Endothelial cell of umbilical vein (primary cell): ENCODE results near the gene MAP2K7. TPM values are rescaled to one million over a fixed set of nuclear protein-coding genes. Genes with fewer than 3 reads are reported as not detected.

Experiments
- BruUV-seq: library from RNA; stranded (reverse); fragments of 400-500 nt; replicated peaks from 2 replicates; lab custom pipeline; 2021; lab: Mats Ljungman, UMichigan
- CTCF ChIA-PET: fragments of 300-600, 350-600 bp; sonication (Branson Sonifier 250); formaldehyde crosslinking; loops from one replicate; lab custom pipeline; 2021; ENCODE audit warnings: antibody characterized with exemption, inconsistent platforms; lab: Charles Lee
- POLR2A ChIA-PET: fragments of 300-600, 350-600 bp; sonication (Branson Sonifier 250); formaldehyde crosslinking; loops from one replicate; lab custom pipeline; 2021; ENCODE audit warnings: antibody characterized with exemption, inconsistent platforms; lab: Charles Lee
- DNase-seq: peaks from one replicate; pipeline ENCODE4 v3.0.0-alpha.2; 2011; ENCODE audit warnings: low read depth, low spot score
- FAIRE-seq: peaks from 2 replicates; lab custom pipeline; 2011; peaks lifted over from hg19 to GRCh38; lab: Jason Lieb, UNC
- H2AFZ ChIP-seq: 2 replicates; pipeline ENCODE4 v1.6.0; 2012; ENCODE audit warnings: low read depth, low read length, control low read depth, inconsistent platforms
- H3K27ac ChIP-seq: 2 replicates; pipeline ENCODE4 v1.5.1; 2011; ENCODE audit warnings: low read depth, mild to moderate bottlenecking, control low read depth, low read length, moderate library complexity; ENCODE audit not compliant: insufficient read depth
- H3K27me3 ChIP-seq, 2 experiments: 2 replicates each; pipeline versions ENCODE4 v1.6.0 to v1.6.1; 2011; ENCODE audit warnings: low read length in 2 of 2, mixed read lengths in 1 of 2; ENCODE audit not compliant: control insufficient read depth in 2 of 2, insufficient read depth in 2 of 2
- H3K36me3 ChIP-seq, 2 experiments: 2 replicates in 1 of 2; 3 replicates in 1 of 2; pipeline ENCODE4 v1.5.1; 2011; ENCODE audit warnings: low read length in 2 of 2, mild to moderate bottlenecking in 1 of 2, moderate library complexity in 1 of 2; ENCODE audit not compliant: control insufficient read depth in 2 of 2, insufficient read depth in 2 of 2; ENCODE audit errors: extremely low read depth in 1 of 2
- H3K4me1 ChIP-seq: 3 replicates; pipeline ENCODE4 v1.5.1; 2011; ENCODE audit warnings: mild to moderate bottlenecking, low read length; ENCODE audit not compliant: control insufficient read depth, insufficient read depth; ENCODE audit errors: extremely low read depth
- H3K4me2 ChIP-seq: 2 replicates; pipeline ENCODE4 v1.6.1; 2011; ENCODE audit warnings: low read length, control low read depth, mixed read lengths; ENCODE audit not compliant: insufficient read depth
- H3K4me3 ChIP-seq, 3 experiments: fragments of 200-600 bp in 1 of 3; sonication (generic), shearing (Covaris generic) in 1 of 3; replicated peaks in 1 of 3; 2 replicates each; pipeline ENCODE4 v1.5.1; 2011 to 2016; ENCODE audit warnings: control low read depth in 3 of 3, low read length in 3 of 3, mild to moderate bottlenecking in 2 of 3, inconsistent platforms in 1 of 3, low read depth in 1 of 3, moderate library complexity in 1 of 3; ENCODE audit not compliant: insufficient read depth in 1 of 3
- H3K79me2 ChIP-seq: 2 replicates; pipeline ENCODE4 v1.6.0; 2012; ENCODE audit warnings: low read length, inconsistent platforms; ENCODE audit not compliant: control insufficient read depth, insufficient read depth
- H3K9ac ChIP-seq: replicated peaks from 2 replicates; pipeline ENCODE3; 2011; ENCODE audit warnings: low read length, control low read depth; ENCODE audit not compliant: insufficient read depth; ENCODE audit errors: extremely low read depth
- H3K9me1 ChIP-seq: replicated peaks from 3 replicates; pipeline ENCODE4 v1.6.0; 2011; ENCODE audit warnings: mild to moderate bottlenecking, low read length; ENCODE audit not compliant: control insufficient read depth, insufficient read depth; ENCODE audit errors: extremely low read depth
- H3K9me3 ChIP-seq: replicated peaks from 2 replicates; pipeline ENCODE4 v1.5.1; 2012; ENCODE audit warnings: low read length, inconsistent platforms; ENCODE audit not compliant: control insufficient read depth, insufficient read depth
- H4K20me1 ChIP-seq: replicated peaks from 2 replicates; pipeline ENCODE3; 2011; ENCODE audit warnings: mild to moderate bottlenecking, low read length; ENCODE audit not compliant: control insufficient read depth, insufficient read depth; ENCODE audit errors: extremely low read depth
- CTCF ChIP-seq, 2 donors: IDR thresholded peaks; 1 replicate in 1 of 2; 2 replicates in 1 of 2; pipeline ENCODE4 v1.5.1; 2011; ENCODE audit warnings: low read length in 2 of 2, mild to moderate bottlenecking in 2 of 2, moderate library complexity in 2 of 2, control low read depth in 1 of 2, inconsistent platforms in 1 of 2, low read depth in 1 of 2; ENCODE audit not compliant: insufficient read depth in 1 of 2; ENCODE audit errors: extremely low read depth in 1 of 2
- FOS ChIP-seq: IDR thresholded peaks from 2 replicates; pipeline ENCODE4 v1.6.1; 2011; ENCODE audit warnings: mild to moderate bottlenecking, low read length, moderate library complexity, borderline replicate concordance; ENCODE audit not compliant: insufficient read depth
- GATA2 ChIP-seq: IDR thresholded peaks from 2 replicates; pipeline ENCODE4 v1.7.0; 2011; ENCODE audit warnings: low read depth, mild to moderate bottlenecking, moderate library complexity, mixed read lengths, low read length; ENCODE audit not compliant: insufficient read length, insufficient read depth
- JUN ChIP-seq: IDR thresholded peaks from 2 replicates; pipeline ENCODE4 v1.6.1; 2011; ENCODE audit warnings: borderline replicate concordance, low read depth; ENCODE audit not compliant: insufficient read length, insufficient read depth
- MAX ChIP-seq: IDR thresholded peaks from 2 replicates; pipeline ENCODE4 v1.6.1; 2011; ENCODE audit not compliant: insufficient read depth, insufficient read length
- MYC ChIP-seq: IDR thresholded peaks from one replicate; pipeline ENCODE4 v1.6.1; 2011; ENCODE audit warnings: mild to moderate bottlenecking, low read depth, low read length
- POLR2A ChIP-seq: IDR thresholded peaks from 2 replicates; pipeline ENCODE4 v1.6.1; 2012; ENCODE audit warnings: low read depth, mild to moderate bottlenecking, control low read depth, low read length
- dilution Hi-C: fragments of 300-500 bp; cut with MboI; formaldehyde crosslinking; loops from one replicate; pipeline ENCODE4 v1.15.0; 2019; ENCODE audit warnings: low sequenced_read_pairs; ENCODE audit not compliant: extremely low pct_ligation_motif_present
- intact Hi-C: fragments of 100-400 bp; cut with micrococcal nuclease; formaldehyde crosslinking; loops from one replicate; pipeline ENCODE4 v1.10.0; 2022
- polyA plus RNA-seq, 4 experiments: library from polyadenylated mRNA; depleted of rRNA in 3 of 4; stranded (reverse) in 3 of 4; unstranded in 1 of 4; fragments of >200 nt; gene quantifications; 2 replicates each; pipeline versions ENCODE4 v1.2.1 to v1.2.3, GENCODE V29; 2011 to 2012; ENCODE audit warnings: missing spikeins in 1 of 4
- total RNA-seq: library from RNA; stranded (reverse); gene quantifications from 2 replicates; pipeline ENCODE4 v1.2.3, GENCODE V29; 2021

Gene MAP2K7
- total and polyA plus RNA-seq, 2 donors (not counting 3 experiments of a cell fraction or from before 2014, with no cell fraction given) = 13.8 to 36.0 TPM

DNA sequence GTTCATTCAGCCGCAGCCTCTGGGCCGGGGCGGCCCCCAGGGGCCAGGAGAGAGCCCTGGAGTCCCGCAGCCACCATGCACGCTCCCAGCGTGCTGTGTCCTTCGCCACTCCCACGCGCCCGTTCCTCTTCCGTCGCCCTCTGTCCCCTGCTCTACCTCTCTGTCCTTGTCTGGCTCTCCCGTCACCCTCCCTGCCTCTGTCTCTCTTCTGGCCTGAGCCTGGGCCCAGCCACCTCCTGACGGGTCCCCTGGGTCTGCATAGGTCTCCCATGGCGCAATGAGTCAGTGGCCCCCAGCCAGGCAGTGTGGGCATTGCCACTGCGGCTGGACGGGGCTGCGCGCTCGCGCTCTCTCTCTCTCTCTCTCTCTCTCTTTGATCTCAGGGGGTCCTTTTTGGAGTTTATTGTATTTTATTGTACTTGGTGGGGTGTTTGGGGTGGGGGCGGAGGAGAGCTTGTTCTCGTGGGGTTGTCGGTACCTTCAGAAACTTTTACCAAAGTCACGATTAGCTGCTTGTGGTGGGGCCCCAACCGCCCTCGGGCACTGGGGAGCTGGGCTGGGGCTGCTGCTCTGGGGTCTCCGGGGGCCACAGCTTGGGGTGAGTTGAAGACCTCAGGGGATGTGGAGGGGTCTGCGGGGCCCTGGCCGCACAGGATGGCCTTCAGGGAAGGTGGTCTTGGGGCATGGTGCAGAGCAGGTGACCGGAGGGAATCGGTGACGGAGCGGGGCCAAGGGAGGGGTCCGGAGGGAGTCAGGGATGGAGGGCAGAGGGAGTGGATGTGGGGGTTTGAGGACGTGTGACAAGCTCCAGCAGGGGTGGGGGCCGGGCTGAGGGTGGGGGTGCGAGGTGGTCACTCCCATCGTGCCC is 9.3 kb downstream of the MAP2K7 start:
- Histone ChIP-seq H3K4me3 (no peak overlapping the region), H3K27ac (no peak overlapping the region), H3K4me1 (peaks cover 6% of the 10 kb centered on the region), H3K79me2 (no peaks in the 10 kb centered on the region), H2AFZ (no peak overlapping the region), H3K9me3 (no peaks in the 10 kb centered on the region), H3K27me3 (peaks cover 14 to 23% of the 10 kb centered on the region in 2 experiments), H3K9ac (no peak overlapping the region), H3K36me3 (peaks cover 0 to 23% of the 10 kb centered on the region in 2 experiments), H3K9me1 (no peaks in the 10 kb centered on the region), H3K4me2 (no peak overlapping the region), H4K20me1 (no peaks in the 10 kb centered on the region)
- ChIA-PET POLR2A (no interaction called here), CTCF (interaction anchor here (0.9 kb wide), 1 partner anchor 44 kb away, joined by 3 read pairs; no protein-coding TSS in a partner anchor)
- intact Hi-C loops (no loop called here), dilution Hi-C loops (no loop called here)
- TF ChIP-seq FOS (no peak), CTCF (IDR thresholded peaks at IDR 0.05; ENCODE audit: extremely low read depth in 1 of 2, insufficient read depth in 1 of 2, low read depth in 1 of 2, low read length in 2 of 2) (no peak), POLR2A (no peak), MYC (no peak), GATA2 (no peak), JUN (no peak), MAX (no peak)
- FAIRE-seq (no peak), DNase-seq (no peak)
- no TSS peak for BruUV-seq
